DOHH2 (cell line): ENCODE results near the gene MAPK6.

Source experiments
- EZH2phosphoT487 ChIP-seq: fragments of 200-600 bp; sonication (generic); IDR thresholded peaks from 2 replicates; pipeline ENCODE4 v1.6.1; 2017; ENCODE audit warnings: borderline replicate concordance, mild to moderate bottlenecking, antibody characterized with exemption, low read length, moderate library complexity, mixed read lengths
- TF ChIP-seq, protein P1 (sequence below): fragments of 200-600 bp; sonication (generic); IDR thresholded peaks from one replicate; pipeline ENCODE4 v1.5.1; 2014; ENCODE audit warnings: antibody characterized with exemption, mild to moderate bottlenecking, low read depth, low read length; ENCODE audit not compliant: poor library complexity, severe bottlenecking

DNA sequence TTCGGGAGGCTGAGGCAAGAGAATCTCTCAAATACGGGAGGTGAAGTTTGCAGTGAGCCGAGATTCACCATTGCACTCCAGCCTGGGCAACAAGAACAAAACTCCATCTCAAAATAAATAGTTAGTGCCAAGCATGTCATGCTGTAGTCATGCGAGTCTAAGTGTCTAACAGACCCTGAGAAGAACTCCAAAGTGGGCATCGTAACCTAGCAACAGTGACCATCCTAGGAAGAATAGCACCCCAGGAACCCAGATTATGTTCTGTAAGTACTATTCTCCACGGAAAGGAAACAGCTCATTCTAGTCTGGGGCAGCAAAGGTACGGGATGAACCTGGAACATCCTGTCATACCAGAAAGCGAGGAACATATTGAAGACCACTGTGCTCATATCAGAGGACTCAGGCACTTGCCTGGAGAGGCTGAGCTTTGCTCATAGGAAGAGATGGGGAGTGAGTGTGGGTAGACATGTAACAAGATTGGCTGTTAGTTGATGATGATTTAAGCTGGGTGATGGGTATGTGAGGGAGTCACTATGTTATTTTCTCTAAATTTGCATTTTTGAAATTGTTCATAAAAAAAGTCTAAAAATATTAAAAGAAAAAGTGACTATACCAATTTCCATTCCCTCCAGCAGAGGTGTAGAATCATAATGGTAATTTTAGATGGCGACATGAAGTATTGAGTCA, 61.8 kb downstream of the MAPK6 start:
- TF ChIP-seq, protein P1, sequence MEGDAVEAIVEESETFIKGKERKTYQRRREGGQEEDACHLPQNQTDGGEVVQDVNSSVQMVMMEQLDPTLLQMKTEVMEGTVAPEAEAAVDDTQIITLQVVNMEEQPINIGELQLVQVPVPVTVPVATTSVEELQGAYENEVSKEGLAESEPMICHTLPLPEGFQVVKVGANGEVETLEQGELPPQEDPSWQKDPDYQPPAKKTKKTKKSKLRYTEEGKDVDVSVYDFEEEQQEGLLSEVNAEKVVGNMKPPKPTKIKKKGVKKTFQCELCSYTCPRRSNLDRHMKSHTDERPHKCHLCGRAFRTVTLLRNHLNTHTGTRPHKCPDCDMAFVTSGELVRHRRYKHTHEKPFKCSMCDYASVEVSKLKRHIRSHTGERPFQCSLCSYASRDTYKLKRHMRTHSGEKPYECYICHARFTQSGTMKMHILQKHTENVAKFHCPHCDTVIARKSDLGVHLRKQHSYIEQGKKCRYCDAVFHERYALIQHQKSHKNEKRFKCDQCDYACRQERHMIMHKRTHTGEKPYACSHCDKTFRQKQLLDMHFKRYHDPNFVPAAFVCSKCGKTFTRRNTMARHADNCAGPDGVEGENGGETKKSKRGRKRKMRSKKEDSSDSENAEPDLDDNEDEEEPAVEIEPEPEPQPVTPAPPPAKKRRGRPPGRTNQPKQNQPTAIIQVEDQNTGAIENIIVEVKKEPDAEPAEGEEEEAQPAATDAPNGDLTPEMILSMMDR, result no peak
- no peak for TF ChIP-seq EZH2phosphoT487
